HepG2 (cell line): ENCODE data around the gene TYMS. TPM values are rescaled to one million over a fixed set of nuclear protein-coding genes. Genes with fewer than 3 reads are reported as not detected.

ENCODE experiments used
- ATAC-seq: fragments of 200-7000 bp; cut with Tn5 transposase; 3 replicates; pipeline ENCODE4 v1.9.1; 2020; ENCODE audit warnings: mild to moderate bottlenecking, moderate library complexity
- BruUV-seq: library from RNA; stranded (reverse); fragments of 400-500 nt; replicated peaks from 2 replicates; lab custom pipeline; 2021; lab: Mats Ljungman, UMichigan
- CTCF ChIA-PET: fragments of 300-600 bp; formaldehyde crosslinking; extraction: SDS; loops from one replicate; lab custom pipeline; 2021; ENCODE audit warnings: low total read pairs, inconsistent platforms, low intra/inter-chr PET ratio; lab: Yijun Ruan, JAX
- POLR2A ChIA-PET: fragments of 350-600 bp; sonication (Branson Sonifier 250); formaldehyde crosslinking; loops from one replicate; lab custom pipeline; 2020; ENCODE audit warnings: antibody characterized with exemption, inconsistent platforms; lab: Yijun Ruan, JAX
- DNase-seq: peaks from one replicate; pipeline ENCODE4 v3.0.0-alpha.2; 2015; ENCODE audit warnings: low spot score
- FAIRE-seq: peaks from 3 replicates; lab custom pipeline; 2011; peaks lifted over from hg19 to GRCh38; lab: Jason Lieb, UNC
- H2AFZ ChIP-seq: one replicate; pipeline ENCODE4 v1.6.1; 2011; ENCODE audit warnings: low read length, inconsistent platforms
- H3K27ac ChIP-seq: fragments of 300-600 bp; 3 replicates; pipeline ENCODE4 v1.8.0; 2011; ENCODE audit warnings: mixed run types, mild to moderate bottlenecking, mixed read lengths, low read length, inconsistent platforms; ENCODE audit not compliant: insufficient read depth; ENCODE audit errors: extremely low read length
- H3K27me3 ChIP-seq, 2 experiments: fragments of 200-600 bp in 1 of 2; 2 replicates in 1 of 2; 3 replicates in 1 of 2; pipeline versions ENCODE4 v1.6.0 to v1.8.0; 2011; ENCODE audit warnings: low read length in 2 of 2, mild to moderate bottlenecking in 2 of 2, moderate library complexity in 2 of 2, inconsistent platforms in 1 of 2; ENCODE audit not compliant: insufficient read depth in 2 of 2, control insufficient read depth in 1 of 2
- H3K36me3 ChIP-seq, 2 experiments: fragments of 200-600 bp in 1 of 2; replicated peaks in 1 of 2; 2 replicates in 1 of 2; 3 replicates in 1 of 2; pipeline versions ENCODE4 v1.5.1 to v1.8.0; 2011; ENCODE audit warnings: low read length in 2 of 2, inconsistent platforms in 1 of 2; ENCODE audit not compliant: insufficient read depth in 2 of 2, control insufficient read depth in 1 of 2
- H3K4me1 ChIP-seq: 2 replicates; pipeline ENCODE4 v1.5.1; 2012; ENCODE audit warnings: low read length, inconsistent platforms; ENCODE audit not compliant: insufficient read depth
- H3K4me2 ChIP-seq: 2 replicates; pipeline ENCODE4 v1.6.0; 2011; ENCODE audit warnings: low read depth, low read length, inconsistent platforms
- H3K4me3 ChIP-seq, 3 experiments: fragments of 200-600 bp in 1 of 3; sonication (generic), shearing (Covaris generic) in 1 of 3; replicated peaks in 1 of 3; 2 replicates each; pipeline ENCODE4 v1.5.1; 2011 to 2016; ENCODE audit warnings: low read length in 3 of 3, inconsistent platforms in 2 of 3, low read depth in 2 of 3, mild to moderate bottlenecking in 2 of 3, control low read depth in 1 of 3, mixed read lengths in 1 of 3; ENCODE audit not compliant: insufficient read depth in 1 of 3
- H3K79me2 ChIP-seq: one replicate; pipeline ENCODE4 v1.6.1; 2011; ENCODE audit warnings: low read length, inconsistent platforms; ENCODE audit not compliant: insufficient read depth
- H3K9ac ChIP-seq: 2 replicates; pipeline ENCODE4 v1.6.0; 2011; ENCODE audit warnings: mild to moderate bottlenecking, low read depth, low read length, inconsistent platforms; ENCODE audit not compliant: insufficient read depth
- H3K9me3 ChIP-seq: 2 replicates; pipeline ENCODE4 v1.5.1; 2012; ENCODE audit warnings: mild to moderate bottlenecking, low read length
- H4K20me1 ChIP-seq: 2 replicates; pipeline ENCODE4 v1.6.0; 2011; ENCODE audit warnings: inconsistent platforms, mild to moderate bottlenecking, low read length, moderate library complexity; ENCODE audit not compliant: insufficient read depth
- ARID2 ChIP-seq: sonication (generic); formaldehyde crosslinking; IDR thresholded peaks from 2 replicates; pipeline ENCODE4 v1.8.1; 2022; ENCODE audit warnings: mild to moderate bottlenecking, missing genetic modification reagents, borderline replicate concordance
- ELF3 ChIP-seq: IDR thresholded peaks from 2 replicates; pipeline ENCODE4 v1.6.1; 2016; ENCODE audit warnings: missing genetic modification reagents, missing compliant biosample characterization
- ETS1 ChIP-seq: sonication (generic); formaldehyde crosslinking; IDR thresholded peaks from 2 replicates; pipeline ENCODE4 v1.4.0; 2020; ENCODE audit warnings: missing genetic modification reagents
- FOXM1 ChIP-seq: sonication (generic); formaldehyde crosslinking; IDR thresholded peaks from 2 replicates; pipeline ENCODE4 v1.5.0; 2020; ENCODE audit warnings: missing genetic modification reagents
- GATAD2A ChIP-seq: IDR thresholded peaks from 2 replicates; pipeline ENCODE4 v1.6.1; 2016
- ZNF12 ChIP-seq: sonication (generic); formaldehyde crosslinking; IDR thresholded peaks from 2 replicates; pipeline ENCODE4 v1.5.0; 2020; ENCODE audit warnings: missing genetic modification reagents
- ZNF354B ChIP-seq: sonication (generic); formaldehyde crosslinking; IDR thresholded peaks from 2 replicates; pipeline ENCODE4 v1.8.0; 2022; ENCODE audit warnings: mild to moderate bottlenecking, missing genetic modification reagents
- ZNF556 ChIP-seq: sonication (generic); formaldehyde crosslinking; IDR thresholded peaks from 2 replicates; pipeline ENCODE4 v1.4.0; 2020; ENCODE audit warnings: mild to moderate bottlenecking, missing genetic modification reagents, borderline replicate concordance
- ZNF652 ChIP-seq: IDR thresholded peaks from 2 replicates; pipeline ENCODE4 v1.6.1; 2016; ENCODE audit warnings: low read depth, borderline replicate concordance
- ZNF766 ChIP-seq: sonication (generic); formaldehyde crosslinking; IDR thresholded peaks from 2 replicates; pipeline ENCODE4 v1.5.0; 2020; ENCODE audit warnings: missing genetic modification reagents, borderline replicate concordance
- WGBS: methylation state at CpG from one replicate; pipeline ENCODE4 v1.1.6; 2017; ENCODE audit warnings: low lambda C conversion rate; 5-methylcytosine and 5-hydroxymethylcytosine counted together
- in situ Hi-C: cut with HindIII; loops from 2 replicates; pipeline ENCODE4 v1.10.0; 2017; ENCODE audit warnings: low pct_unique_long_range_greater_than_20kb; ENCODE audit not compliant: extremely low pct_ligation_motif_present
- intact Hi-C: fragments of 100-400 bp; cut with micrococcal nuclease; formaldehyde crosslinking; loops from one replicate; pipeline ENCODE4 v1.10.0; 2022; ENCODE audit not compliant: unreplicated experiment
- polyA plus RNA-seq, 8 experiments: library from polyadenylated mRNA; depleted of rRNA in 3 of 8; stranded (reverse) in 7 of 8; unstranded in 1 of 8; fragments of >200 nt; fragmentation: Illumina TruSeq in 4 of 8; extraction: Trizol in 4 of 8; gene quantifications; 2 replicates each; pipeline versions ENCODE4 v1.2.1 to v1.2.3, GENCODE V29; 2011 to 2016; ENCODE audit warnings: low read depth in 4 of 8, missing spikeins in 1 of 8, mixed read lengths in 1 of 8; ENCODE audit not compliant: insufficient read depth in 1 of 8
- total RNA-seq, 5 experiments: library from RNA; depleted of rRNA; stranded (reverse); fragments of >200 nt; fragmentation: Illumina TruSeq; extraction: Trizol; gene quantifications; 2 replicates each; pipeline ENCODE4 v1.2.3, GENCODE V29; 2016; ENCODE audit warnings: low read depth in 1 of 5
- TF ChIP-seq, protein P1 (sequence below): IDR thresholded peaks from 2 replicates; pipeline ENCODE4 v1.6.1; 2016; ENCODE audit warnings: control low read depth
- TF ChIP-seq, protein P2 (sequence below): sonication (generic); formaldehyde crosslinking; IDR thresholded peaks from 2 replicates; pipeline ENCODE4 v1.9.0; 2021; ENCODE audit warnings: missing genetic modification reagents, mild to moderate bottlenecking, borderline replicate concordance

TYMS gene
- total and polyA plus RNA-seq, 2 of the 13 experiments (the other 11 are each of a cell fraction or from before 2014, with no cell fraction given) = 80.1 to 106 TPM

- 0 out of 6 replicates have a peak overlapping the region, but pooled peaks of 1 of the 3 experiments have one; percentile 91 for H3K4me3 ChIP-seq
- H2AFZ ChIP-seq = no peak overlapping the region
- peak overlapping the region; percentile 98; the same call in 1 of the 2 replicates for H3K4me2 ChIP-seq
- WGBS = 100% methylated on average over 6 of the region's 6 CpGs
- H3K27me3 ChIP-seq = no peaks in the 10 kb centered on the region
- TF ChIP-seq ELF3 (CRISPR knock-in tag) (no peak), GATAD2A (CRISPR knock-in tag) (no peak), ZNF556 (CRISPR knock-in tag) (no peak), FOXM1 (CRISPR knock-in tag) (no peak)
- TF ChIP-seq, all 625 proteins: peak for 0
- in situ Hi-C loops (no loop called here), intact Hi-C loops (loop anchor here (2.0 to 10.0 kb wide), 4 partner anchors 37 to 175 kb away; partner anchors contain the start of gene CLUL1)
- peaks cover 58% of the 10 kb centered on the region for H3K79me2 ChIP-seq
- H3K9ac ChIP-seq = no peak overlapping the region
- peaks cover 11 to 26% of the 10 kb centered on the region in 2 experiments for H3K36me3 ChIP-seq
- no peak for FAIRE-seq
- no peak for ATAC-seq
- H3K4me1 ChIP-seq = peaks cover 37% of the 10 kb centered on the region
- no TSS peak for BruUV-seq
- no peaks in the 10 kb centered on the region for H3K9me3 ChIP-seq
- CTCF ChIA-PET = no interaction called here
- DNase-seq = no peak
- no peak overlapping the region for H3K27ac ChIP-seq
- POLR2A ChIA-PET = no interaction called here
- H4K20me1 ChIP-seq = peaks cover 10% of the 10 kb centered on the region; the same call in 1 of the 2 replicates
These were observed 2.1 kb downstream of the TYMS start for GRCh38 chr18:659597-659996.

DNA sequence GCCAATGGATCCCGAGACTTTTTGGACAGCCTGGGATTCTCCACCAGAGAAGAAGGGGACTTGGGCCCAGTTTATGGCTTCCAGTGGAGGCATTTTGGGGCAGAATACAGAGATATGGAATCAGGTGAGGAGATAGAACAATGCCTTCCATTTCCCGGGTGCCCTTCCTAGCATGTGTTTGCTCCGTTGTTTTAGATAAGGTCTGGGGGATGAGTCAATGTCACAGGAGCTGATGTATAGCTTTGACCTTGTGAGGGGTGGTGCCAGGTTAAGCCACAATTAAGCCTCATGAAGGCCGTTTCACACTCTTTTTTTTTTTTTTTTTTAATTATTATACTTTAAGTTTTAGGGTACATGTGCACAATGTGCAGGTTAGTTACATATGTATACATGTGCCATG, 4.7 kb downstream of the TYMS start:
- H3K79me2 ChIP-seq = peaks cover 48% of the 10 kb centered on the region
- peaks cover 16% of the 10 kb centered on the region for H3K4me1 ChIP-seq
- FAIRE-seq (no peak), DNase-seq (no peak), ATAC-seq (no peak)
- no peaks in the 10 kb centered on the region for H3K27me3 ChIP-seq
- no peak overlapping the region for H2AFZ ChIP-seq
- H3K4me2 ChIP-seq = no peak overlapping the region
- no peak overlapping the region for H3K4me3 ChIP-seq
- in situ Hi-C loops (no loop called here), intact Hi-C loops (no loop called here)
- no peaks in the 10 kb centered on the region for H3K9me3 ChIP-seq
- peaks cover 16 to 34% of the 10 kb centered on the region in 2 experiments for H3K36me3 ChIP-seq
- H4K20me1 ChIP-seq = peaks cover 10% of the 10 kb centered on the region; the same call in 1 of the 2 replicates
- ChIA-PET CTCF (no interaction called here), POLR2A (no interaction called here)
- 100% methylated on average over 4 of the region's 4 CpGs for WGBS
- no TSS peak for BruUV-seq
- H3K9ac ChIP-seq = no peak overlapping the region
- H3K27ac ChIP-seq = no peak overlapping the region
- TF ChIP-seq ZNF12 (CRISPR knock-in tag) (no peak), ETS1 (no peak), ZNF766 (CRISPR knock-in tag) (no peak), ZNF354B (no peak), ARID2 (CRISPR knock-in tag) (no peak), ZNF652 (CRISPR knock-in tag) (no peak)
- TF ChIP-seq, protein P1, sequence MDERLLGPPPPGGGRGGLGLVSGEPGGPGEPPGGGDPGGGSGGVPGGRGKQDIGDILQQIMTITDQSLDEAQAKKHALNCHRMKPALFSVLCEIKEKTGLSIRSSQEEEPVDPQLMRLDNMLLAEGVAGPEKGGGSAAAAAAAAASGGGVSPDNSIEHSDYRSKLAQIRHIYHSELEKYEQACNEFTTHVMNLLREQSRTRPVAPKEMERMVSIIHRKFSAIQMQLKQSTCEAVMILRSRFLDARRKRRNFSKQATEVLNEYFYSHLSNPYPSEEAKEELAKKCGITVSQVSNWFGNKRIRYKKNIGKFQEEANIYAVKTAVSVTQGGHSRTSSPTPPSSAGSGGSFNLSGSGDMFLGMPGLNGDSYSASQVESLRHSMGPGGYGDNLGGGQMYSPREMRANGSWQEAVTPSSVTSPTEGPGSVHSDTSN (CRISPR knock-in tag) = no peak
- TF ChIP-seq, protein P2, sequence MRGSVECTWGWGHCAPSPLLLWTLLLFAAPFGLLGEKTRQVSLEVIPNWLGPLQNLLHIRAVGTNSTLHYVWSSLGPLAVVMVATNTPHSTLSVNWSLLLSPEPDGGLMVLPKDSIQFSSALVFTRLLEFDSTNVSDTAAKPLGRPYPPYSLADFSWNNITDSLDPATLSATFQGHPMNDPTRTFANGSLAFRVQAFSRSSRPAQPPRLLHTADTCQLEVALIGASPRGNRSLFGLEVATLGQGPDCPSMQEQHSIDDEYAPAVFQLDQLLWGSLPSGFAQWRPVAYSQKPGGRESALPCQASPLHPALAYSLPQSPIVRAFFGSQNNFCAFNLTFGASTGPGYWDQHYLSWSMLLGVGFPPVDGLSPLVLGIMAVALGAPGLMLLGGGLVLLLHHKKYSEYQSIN (CRISPR knock-in tag) = no peak
